ENCODE results near the gene TMEM229B.
"Not testable (repeated sequence)": the region's sequence is repeated elsewhere in the genome, so short reads cannot be mapped to it uniquely, and the experiment has no call there.

TMEM229B gene

GRCh38 chr14:67464377-67464776 is 24.1 kb downstream of the TMEM229B start:
- no peak for FAIRE-seq
- DNase-seq (ENCODE audit: insufficient read length, low spot score): no peak
- TF ChIP-seq SPI1 (IDR thresholded peaks at IDR 0.05; ENCODE audit: low read depth, low read length) (no peak), POLR2A (IDR thresholded peaks at IDR 0.05; ENCODE audit: low read depth, low read length) (no peak), TAF1 (IDR thresholded peaks at IDR 0.05; ENCODE audit: low read depth, low read length) (no peak), POU2F2 (IDR thresholded peaks at IDR 0.05; ENCODE audit: low read depth, low read length) (no peak), PAX5 (IDR thresholded peaks at IDR 0.05; ENCODE audit: insufficient read depth, low read length, severe bottlenecking) (no peak), POLR2AphosphoS5 (IDR thresholded peaks at IDR 0.05; ENCODE audit: low read depth, low read length) (no peak)

GRCh38 chr14:67463900-67464299 is 24.6 kb downstream of the TMEM229B start:
- TF ChIP-seq POLR2A (IDR thresholded peaks at IDR 0.05; ENCODE audit: low read depth, low read length) (no peak), POLR2AphosphoS5 (IDR thresholded peaks at IDR 0.05; ENCODE audit: low read depth, low read length) (no peak), PAX5 (IDR thresholded peaks at IDR 0.05; ENCODE audit: insufficient read depth, low read length, severe bottlenecking) (no peak), SPI1 (IDR thresholded peaks at IDR 0.05; ENCODE audit: low read depth, low read length) (no peak), TAF1 (IDR thresholded peaks at IDR 0.05; ENCODE audit: low read depth, low read length) (no peak), POU2F2 (IDR thresholded peaks at IDR 0.05; ENCODE audit: low read depth, low read length) (no peak)
- DNase-seq (ENCODE audit: insufficient read length, low spot score) (no peak), FAIRE-seq (no peak)

GRCh38 chr14:67461996-67462395 is 26.5 kb downstream of the TMEM229B start:
- FAIRE-seq (no peak), DNase-seq (ENCODE audit: insufficient read length, low spot score) (no peak)
- TF ChIP-seq SPI1 (IDR thresholded peaks at IDR 0.05; ENCODE audit: low read depth, low read length) (no peak), POLR2A (IDR thresholded peaks at IDR 0.05; ENCODE audit: low read depth, low read length) (no peak), PAX5 (IDR thresholded peaks at IDR 0.05; ENCODE audit: insufficient read depth, low read length, severe bottlenecking) (no peak), POU2F2 (IDR thresholded peaks at IDR 0.05; ENCODE audit: low read depth, low read length) (no peak), TAF1 (IDR thresholded peaks at IDR 0.05; ENCODE audit: low read depth, low read length) (no peak), POLR2AphosphoS5 (IDR thresholded peaks at IDR 0.05; ENCODE audit: low read depth, low read length) (no peak)

- DNase-seq (ENCODE audit: insufficient read length, low spot score) (no peak), FAIRE-seq (no peak)
- TF ChIP-seq POLR2AphosphoS5 (IDR thresholded peaks at IDR 0.05; ENCODE audit: low read depth, low read length): no peak
- no peak for TF ChIP-seq PAX5 (IDR thresholded peaks at IDR 0.05; ENCODE audit: insufficient read depth, low read length, severe bottlenecking)
- no peak for TF ChIP-seq SPI1 (IDR thresholded peaks at IDR 0.05; ENCODE audit: low read depth, low read length)
- TF ChIP-seq POLR2A (IDR thresholded peaks at IDR 0.05; ENCODE audit: low read depth, low read length): no peak
- no peak for TF ChIP-seq POU2F2 (IDR thresholded peaks at IDR 0.05; ENCODE audit: low read depth, low read length)
- TF ChIP-seq TAF1 (IDR thresholded peaks at IDR 0.05; ENCODE audit: low read depth, low read length): no peak
Observed at GRCh38 chr14:67461341-67461985, 27.1 kb downstream of the TMEM229B start.

- DNase-seq (ENCODE audit: insufficient read length, low spot score) (no peak), FAIRE-seq (no peak)
- TF ChIP-seq SPI1 (IDR thresholded peaks at IDR 0.05; ENCODE audit: low read depth, low read length): no peak
- TF ChIP-seq TAF1 (IDR thresholded peaks at IDR 0.05; ENCODE audit: low read depth, low read length): no peak
Observed at GRCh38 chr14:67459336-67459735, 29.2 kb downstream of the TMEM229B start.

GRCh38 chr14:67457782-67458181 is 30.7 kb downstream of the TMEM229B start:
- TF ChIP-seq PAX5 (IDR thresholded peaks at IDR 0.05; ENCODE audit: insufficient read depth, low read length, severe bottlenecking): no peak
- TF ChIP-seq POLR2AphosphoS5 (IDR thresholded peaks at IDR 0.05; ENCODE audit: low read depth, low read length): no peak
- TF ChIP-seq POU2F2 (IDR thresholded peaks at IDR 0.05; ENCODE audit: low read depth, low read length): no peak
- no peak for TF ChIP-seq POLR2A (IDR thresholded peaks at IDR 0.05; ENCODE audit: low read depth, low read length)
- no peak for TF ChIP-seq SPI1 (IDR thresholded peaks at IDR 0.05; ENCODE audit: low read depth, low read length)
- TF ChIP-seq TAF1 (IDR thresholded peaks at IDR 0.05; ENCODE audit: low read depth, low read length): no peak
- no peak for FAIRE-seq
- no peak for DNase-seq (ENCODE audit: insufficient read length, low spot score)

- DNase-seq (ENCODE audit: insufficient read length, low spot score) (no peak), FAIRE-seq (no peak)
- TF ChIP-seq SPI1 (IDR thresholded peaks at IDR 0.05; ENCODE audit: low read depth, low read length) (no peak), POLR2A (IDR thresholded peaks at IDR 0.05; ENCODE audit: low read depth, low read length) (no peak), PAX5 (IDR thresholded peaks at IDR 0.05; ENCODE audit: insufficient read depth, low read length, severe bottlenecking) (no peak), TAF1 (IDR thresholded peaks at IDR 0.05; ENCODE audit: low read depth, low read length) (no peak), POU2F2 (IDR thresholded peaks at IDR 0.05; ENCODE audit: low read depth, low read length) (no peak), POLR2AphosphoS5 (IDR thresholded peaks at IDR 0.05; ENCODE audit: low read depth, low read length) (no peak)
Observed at GRCh38 chr14:67456732-67457131, 31.8 kb downstream of the TMEM229B start.

- TF ChIP-seq POLR2A (IDR thresholded peaks at IDR 0.05; ENCODE audit: low read depth, low read length) (no peak), TAF1 (IDR thresholded peaks at IDR 0.05; ENCODE audit: low read depth, low read length) (no peak), SPI1 (IDR thresholded peaks at IDR 0.05; ENCODE audit: low read depth, low read length) (no peak), POU2F2 (IDR thresholded peaks at IDR 0.05; ENCODE audit: low read depth, low read length) (no peak), POLR2AphosphoS5 (IDR thresholded peaks at IDR 0.05; ENCODE audit: low read depth, low read length) (no peak)
- FAIRE-seq: no peak
- no peak for DNase-seq (ENCODE audit: insufficient read length, low spot score)
Observed at GRCh38 chr14:67453575-67454300, 34.8 kb downstream of the TMEM229B start.

- FAIRE-seq; DNase-seq (ENCODE audit: insufficient read length, low spot score): not testable (repeated sequence)
Observed at GRCh38 chr14:67451667-67452066, 36.9 kb downstream of the TMEM229B start.

- TF ChIP-seq PAX5 (IDR thresholded peaks at IDR 0.05; ENCODE audit: insufficient read depth, low read length, severe bottlenecking) (no peak), TAF1 (IDR thresholded peaks at IDR 0.05; ENCODE audit: low read depth, low read length) (no peak), POLR2A (IDR thresholded peaks at IDR 0.05; ENCODE audit: low read depth, low read length) (no peak), POLR2AphosphoS5 (IDR thresholded peaks at IDR 0.05; ENCODE audit: low read depth, low read length) (no peak), POU2F2 (IDR thresholded peaks at IDR 0.05; ENCODE audit: low read depth, low read length) (no peak), SPI1 (IDR thresholded peaks at IDR 0.05; ENCODE audit: low read depth, low read length) (no peak)
- no peak for DNase-seq (ENCODE audit: insufficient read length, low spot score)
- no peak for FAIRE-seq
Observed at GRCh38 chr14:67449096-67449495, 39.4 kb downstream of the TMEM229B start.
